Neural cell (in vitro differentiated cells): ENCODE results near the gene SHISA2.

Experiments used
- CTCF ChIP-seq: fragments of 450-650 bp; IDR thresholded peaks from 2 replicates; pipeline ENCODE4 v1.5.1; 2014; ENCODE audit warnings: antibody characterized with exemption, mild to moderate bottlenecking, moderate library complexity; ENCODE audit not compliant: poor library complexity, severe bottlenecking
- EZH2 ChIP-seq: fragments of 200-600, 300-800 bp; shearing (Covaris generic), sonication (generic); IDR thresholded peaks from 2 replicates; pipeline ENCODE4 v1.6.1; 2014; ENCODE audit warnings: antibody characterized with exemption, low read length, borderline replicate concordance, mild to moderate bottlenecking; ENCODE audit not compliant: insufficient read depth, poor library complexity, severe bottlenecking

GRCh38 chr13:26060357-26060756 lies 8.5 kb upstream of the SHISA2 start:
- TF ChIP-seq CTCF (no peak), EZH2 (no peak)
